HCT116 (cell line): ENCODE measurements around the gene HDHD3. TPM values are rescaled to one million over a fixed set of nuclear protein-coding genes. Genes with fewer than 3 reads are reported as not detected.

Experiments
- ATAC-seq: fragments of 200-7000 bp; cut with Tn5 transposase; 2 replicates; pipeline ENCODE4 v1.9.1; 2020; ENCODE audit warnings: mild to moderate bottlenecking, moderate library complexity
- BruUV-seq: library from RNA; stranded (reverse); fragments of 400-500 nt; replicated peaks from 2 replicates; lab custom pipeline; 2021; lab: Mats Ljungman, UMichigan
- CTCF ChIA-PET: fragments of 300-600 bp; sonication (Branson Sonifier 250); formaldehyde crosslinking; loops from one replicate; lab custom pipeline; 2021; ENCODE audit warnings: antibody characterized with exemption; lab: Charles Lee
- POLR2A ChIA-PET: fragments of 300-600, 350-600 bp; sonication (Branson Sonifier 250); formaldehyde crosslinking; loops from one replicate; lab custom pipeline; 2021; ENCODE audit warnings: antibody characterized with exemption; lab: Charles Lee
- RAD21 ChIA-PET, 2 experiments: fragments of 300-600 bp; sonication (Branson Sonifier 250); formaldehyde crosslinking; loops; one replicate each; lab custom pipeline; 2023; ENCODE audit warnings: low total read pairs in 2 of 2; ENCODE audit not compliant: uncharacterized antibody in 2 of 2, unreplicated experiment in 2 of 2, low non-redundant PET in 1 of 2; lab: Charles Lee
- DNase-seq: peaks from one replicate; pipeline ENCODE4 v3.0.0-alpha.2; 2010; ENCODE audit warnings: low read depth, low spot score
- H2AFZ ChIP-seq: fragments of 200-600 bp; shearing (Covaris generic), sonication (generic); 2 replicates; pipeline ENCODE4 v1.6.1; 2017; ENCODE audit warnings: low read depth, mixed run types, mixed read lengths, antibody characterized with exemption, low read length; ENCODE audit not compliant: poor library complexity, severe bottlenecking
- H3K27ac ChIP-seq: 2 replicates; pipeline ENCODE4 v1.5.1; 2012; ENCODE audit warnings: low read depth, low read length
- H3K27me3 ChIP-seq: fragments of 200-600 bp; sonication (generic); 2 replicates; pipeline ENCODE4 v1.6.1; 2016; ENCODE audit warnings: mixed run types, low read length, mixed read lengths; ENCODE audit not compliant: insufficient read depth
- H3K36me3 ChIP-seq, 2 experiments: fragments of 200-500 bp in 1 of 2; fragments of 200-600 bp in 1 of 2; sonication (Bioruptor generic) in 1 of 2; sonication (generic) in 1 of 2; 2 replicates each; pipeline versions ENCODE4 v1.5.1 to v1.6.1; 2014 to 2016; ENCODE audit warnings: low read length in 2 of 2, inconsistent platforms in 1 of 2, mixed read lengths in 1 of 2, mixed run types in 1 of 2; ENCODE audit not compliant: insufficient read depth in 2 of 2, control insufficient read depth in 1 of 2
- H3K4me1 ChIP-seq, 2 experiments: fragments of 200-600 bp in 1 of 2; sonication (generic) in 1 of 2; 2 replicates each; pipeline versions ENCODE4 v1.5.1 to v1.6.1; 2012 to 2017; ENCODE audit warnings: low read length in 2 of 2, inconsistent platforms in 1 of 2, mild to moderate bottlenecking in 1 of 2, mixed read lengths in 1 of 2, mixed run types in 1 of 2, moderate library complexity in 1 of 2; ENCODE audit not compliant: insufficient read depth in 2 of 2, control insufficient read depth in 1 of 2
- H3K4me2 ChIP-seq: fragments of 200-600 bp; sonication (generic); 2 replicates; pipeline ENCODE4 v1.6.1; 2017; ENCODE audit warnings: mixed run types, low read length, mixed read lengths
- H3K4me3 ChIP-seq, 2 experiments: fragments of 200-600 bp in 1 of 2; sonication (generic) in 1 of 2; replicated peaks in 1 of 2; 2 replicates each; pipeline ENCODE4 v1.5.1; 2011 to 2016; ENCODE audit warnings: low read length in 2 of 2, control low read depth in 1 of 2, low read depth in 1 of 2, mild to moderate bottlenecking in 1 of 2, mixed read lengths in 1 of 2, mixed run types in 1 of 2
- H3K79me2 ChIP-seq: fragments of 200-600 bp; sonication (generic); 2 replicates; pipeline ENCODE4 v1.6.1; 2017; ENCODE audit warnings: mild to moderate bottlenecking, mixed run types, low read length, moderate library complexity, mixed read lengths; ENCODE audit not compliant: insufficient read depth
- H3K9ac ChIP-seq: fragments of 200-600 bp; sonication (generic); 2 replicates; pipeline ENCODE4 v1.6.1; 2016; ENCODE audit warnings: low read length, mixed read lengths
- H3K9me2 ChIP-seq: fragments of 200-600 bp; sonication (generic), shearing (Covaris generic); 2 replicates; pipeline ENCODE4 v1.6.1; 2017; ENCODE audit warnings: mixed run types, mild to moderate bottlenecking, moderate library complexity; ENCODE audit not compliant: insufficient read depth
- H3K9me3 ChIP-seq, 2 experiments: fragments of 200-500 bp in 1 of 2; fragments of 200-600 bp in 1 of 2; sonication (Bioruptor generic) in 1 of 2; sonication (generic) in 1 of 2; 2 replicates each; pipeline ENCODE4 v1.6.1; 2014 to 2017; ENCODE audit warnings: low read length in 2 of 2, mixed read lengths in 2 of 2, inconsistent platforms in 1 of 2, low read depth in 1 of 2, mild to moderate bottlenecking in 1 of 2, mixed run types in 1 of 2, moderate library complexity in 1 of 2; ENCODE audit not compliant: control insufficient read depth in 1 of 2, insufficient read depth in 1 of 2
- H4K20me1 ChIP-seq: fragments of 200-600 bp; sonication (generic), shearing (Covaris generic); 2 replicates; pipeline ENCODE4 v1.6.1; 2017; ENCODE audit warnings: mixed run types, mild to moderate bottlenecking, moderate library complexity; ENCODE audit not compliant: insufficient read depth
- CEBPB ChIP-seq: IDR thresholded peaks from 2 replicates; pipeline ENCODE4 v1.6.1; 2012; ENCODE audit warnings: low read depth
- FOSL1 ChIP-seq: IDR thresholded peaks from 2 replicates; pipeline ENCODE4 v1.6.1; 2012; ENCODE audit warnings: low read depth
- POLR2AphosphoS5 ChIP-seq: IDR thresholded peaks from 2 replicates; pipeline ENCODE4 v1.6.1; 2011; ENCODE audit warnings: mild to moderate bottlenecking, low read depth, low read length, moderate library complexity
- SP1 ChIP-seq: IDR thresholded peaks from 2 replicates; pipeline ENCODE4 v1.6.1; 2012; ENCODE audit warnings: low read depth
- intact Hi-C: fragments of 100-400 bp; cut with micrococcal nuclease; formaldehyde crosslinking; loops from 2 replicates; pipeline ENCODE4 v1.10.0; 2022
- total RNA-seq: library from RNA; stranded (reverse); gene quantifications from one replicate; pipeline ENCODE4 v1.2.1, GENCODE V29; 2021; ENCODE audit not compliant: unreplicated experiment
- TF ChIP-seq, protein P1 (sequence below): IDR thresholded peaks from 2 replicates; pipeline ENCODE4 v1.6.1; 2011; ENCODE audit warnings: mild to moderate bottlenecking, low read length, moderate library complexity; ENCODE audit not compliant: insufficient replicate concordance; ENCODE audit errors: extremely low read depth

Gene HDHD3
- total RNA-seq, 1 experiment from 2014 or later = 21.8 TPM

GRCh38 chr9:113398796-113399195 is 22.0 kb upstream of the HDHD3 start (continued):
- TF ChIP-seq CEBPB (no peak), SP1 (no peak), FOSL1 (no peak)
- TF ChIP-seq, protein P1, sequence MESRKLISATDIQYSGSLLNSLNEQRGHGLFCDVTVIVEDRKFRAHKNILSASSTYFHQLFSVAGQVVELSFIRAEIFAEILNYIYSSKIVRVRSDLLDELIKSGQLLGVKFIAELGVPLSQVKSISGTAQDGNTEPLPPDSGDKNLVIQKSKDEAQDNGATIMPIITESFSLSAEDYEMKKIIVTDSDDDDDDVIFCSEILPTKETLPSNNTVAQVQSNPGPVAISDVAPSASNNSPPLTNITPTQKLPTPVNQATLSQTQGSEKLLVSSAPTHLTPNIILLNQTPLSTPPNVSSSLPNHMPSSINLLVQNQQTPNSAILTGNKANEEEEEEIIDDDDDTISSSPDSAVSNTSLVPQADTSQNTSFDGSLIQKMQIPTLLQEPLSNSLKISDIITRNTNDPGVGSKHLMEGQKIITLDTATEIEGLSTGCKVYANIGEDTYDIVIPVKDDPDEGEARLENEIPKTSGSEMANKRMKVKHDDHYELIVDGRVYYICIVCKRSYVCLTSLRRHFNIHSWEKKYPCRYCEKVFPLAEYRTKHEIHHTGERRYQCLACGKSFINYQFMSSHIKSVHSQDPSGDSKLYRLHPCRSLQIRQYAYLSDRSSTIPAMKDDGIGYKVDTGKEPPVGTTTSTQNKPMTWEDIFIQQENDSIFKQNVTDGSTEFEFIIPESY = no peak

GRCh38 chr9:113397203-113397631 is 20.4 kb upstream of the HDHD3 start:
- no peak overlapping the region for H2AFZ ChIP-seq
- ChIA-PET RAD21 (no interaction called here), CTCF (no interaction called here), POLR2A (no interaction called here)
- DNase-seq (no peak), ATAC-seq (no peak)
- intact Hi-C loops = no loop called here
- no peaks in the 10 kb centered on the region for H3K79me2 ChIP-seq
- BruUV-seq = no TSS peak
- H3K27ac ChIP-seq = no peak overlapping the region
- H3K9ac ChIP-seq = no peak overlapping the region
- no peaks in the 10 kb centered on the region for H4K20me1 ChIP-seq
- peaks cover 8 to 12% of the 10 kb centered on the region in 2 experiments for H3K4me1 ChIP-seq
- H3K4me2 ChIP-seq = no peak overlapping the region
- H3K9me3 ChIP-seq = no peaks in the 10 kb centered on the region
- no peaks in the 10 kb centered on the region for H3K27me3 ChIP-seq
- no peak for TF ChIP-seq POLR2AphosphoS5
- H3K4me3 ChIP-seq = no peak overlapping the region
- H3K9me2 ChIP-seq = no peaks in the 10 kb centered on the region
- no peaks in the 10 kb centered on the region; a peak in 1 of 4 replicates for H3K36me3 ChIP-seq
